GM18868 (cell line): ENCODE data around the gene DPP10.
"Not testable (repeated sequence)": the region's sequence is repeated elsewhere in the genome, so short reads cannot be mapped to it uniquely, and the experiment has no call there.

Source experiments
- ATAC-seq: cut with Tn5 transposase; IDR thresholded peaks from one replicate; pipeline ENCODE4 v1.9.1; 2021; ENCODE audit warnings: mild to moderate bottlenecking, moderate library complexity; ENCODE audit not compliant: unreplicated experiment

Gene DPP10

DNA sequence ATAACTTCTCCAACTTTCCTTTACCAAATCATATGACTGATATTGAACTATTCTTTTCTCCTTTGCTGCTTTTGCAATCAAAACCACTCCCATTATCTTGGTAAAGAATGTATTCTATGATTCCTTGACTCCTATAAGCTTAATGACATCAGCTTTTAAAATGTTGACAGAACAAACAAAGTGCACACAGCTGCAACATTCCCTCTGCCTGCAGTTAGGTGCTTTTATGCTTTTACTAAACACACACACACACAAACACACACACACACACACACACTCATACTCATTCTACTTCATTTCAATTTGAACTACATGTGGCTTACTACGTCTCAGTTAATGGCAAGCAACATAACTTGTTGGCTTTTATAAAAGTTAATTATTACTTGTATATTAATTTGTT is 946.6 kb downstream of the DPP10 start:
- no peak for ATAC-seq

GRCh38 chr2:115389898-115390565 is 947.6 kb downstream of the DPP10 start:
- no peak for ATAC-seq

DNA sequence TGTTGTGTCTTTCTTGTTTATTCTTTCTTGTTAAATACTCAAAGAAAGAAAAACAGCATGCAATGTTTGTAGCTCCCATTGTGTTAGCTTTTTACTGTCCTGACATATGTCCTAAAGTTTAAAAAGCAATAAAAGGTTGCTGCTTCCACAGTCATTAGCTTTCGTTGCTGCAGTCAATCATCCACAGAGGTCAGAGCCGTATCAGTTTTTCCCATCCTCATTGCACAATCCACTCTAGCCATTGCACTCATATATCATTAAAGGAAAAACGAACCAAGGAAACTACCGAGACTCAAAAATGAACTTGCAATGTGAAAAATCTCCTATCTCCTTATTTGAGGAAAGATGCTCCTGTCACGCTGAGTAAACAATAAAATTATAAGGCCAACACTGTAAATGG is 954.1 kb downstream of the DPP10 start:
- no peak for ATAC-seq

- no peak for ATAC-seq
These were observed 958.5 kb downstream of the DPP10 start for GRCh38 chr2:115400940-115401339.

DNA sequence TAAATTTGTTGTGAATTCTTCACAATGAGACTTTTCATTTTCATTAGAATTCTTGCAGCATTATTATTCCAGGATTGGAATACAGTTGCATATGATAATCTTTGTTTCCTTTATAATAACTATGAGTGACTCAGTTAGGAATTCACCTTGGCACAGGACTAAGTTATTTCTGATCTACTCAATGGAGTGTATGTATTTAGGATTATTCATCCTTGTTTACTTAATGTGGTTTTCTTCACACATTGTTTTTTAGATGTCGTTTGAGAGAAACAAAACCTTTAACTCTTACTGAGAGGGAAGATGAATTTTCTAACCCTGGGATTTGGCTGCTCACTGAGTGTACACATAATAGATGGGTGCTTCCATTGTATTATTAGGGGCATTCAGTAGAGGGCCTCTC is 970.1 kb downstream of the DPP10 start:
- no peak for ATAC-seq

GRCh38 chr2:115413791-115414190 is 971.4 kb downstream of the DPP10 start:
- ATAC-seq, result no peak

GRCh38 chr2:115414466-115414865 is 972.0 kb downstream of the DPP10 start:
- no peak for ATAC-seq

DNA sequence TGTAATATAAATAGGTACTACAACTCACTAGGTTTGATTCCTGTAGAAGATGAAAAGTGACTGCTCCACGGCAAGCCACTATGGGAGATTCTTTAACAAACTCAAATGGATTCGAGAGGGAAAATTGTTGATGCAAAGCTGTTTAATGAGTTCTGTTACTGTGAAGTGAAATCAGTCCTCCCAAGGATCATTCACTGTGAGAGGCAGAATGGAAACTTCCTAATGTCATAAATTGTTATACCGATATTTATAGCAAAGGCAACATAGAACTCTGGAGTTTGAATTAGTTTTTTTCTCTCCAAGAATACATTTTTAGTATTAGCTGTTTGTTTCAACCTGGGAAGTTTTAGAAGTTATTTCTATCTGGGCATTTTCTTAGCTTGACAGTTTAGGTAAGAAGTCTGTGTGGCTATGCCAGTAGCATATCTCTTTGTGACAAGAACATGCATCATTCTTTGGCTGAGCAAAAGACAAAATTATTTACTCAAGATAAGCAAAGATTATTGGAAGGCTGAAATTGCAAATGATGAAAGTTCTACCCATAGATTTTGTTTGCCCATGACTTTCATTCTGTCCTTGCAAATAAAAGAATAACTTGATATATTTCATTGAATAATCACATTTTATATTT is 979.7 kb downstream of the DPP10 start:
- ATAC-seq, result no peak

GRCh38 chr2:115427436-115427835 is 985.0 kb downstream of the DPP10 start:
- no peak for ATAC-seq

DNA sequence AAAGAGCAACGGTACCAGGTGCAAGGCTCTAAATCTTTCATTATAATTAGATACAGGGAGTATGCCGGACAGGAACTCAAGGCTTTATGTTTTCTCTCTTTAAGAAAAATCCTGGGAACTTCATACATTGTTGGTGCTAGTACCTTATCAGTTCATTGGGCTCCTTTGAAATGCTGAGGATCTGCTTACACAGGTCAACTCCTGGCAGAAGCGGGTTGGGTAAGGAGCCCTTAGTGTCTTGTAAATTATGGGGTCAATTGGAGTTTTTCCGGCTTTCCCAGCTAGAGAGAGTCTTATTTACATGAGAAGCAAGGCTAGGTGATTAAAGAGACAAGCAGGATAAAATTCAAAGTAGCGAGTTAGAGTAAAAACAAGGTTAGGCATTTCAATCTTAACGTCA is 998.3 kb downstream of the DPP10 start:
- not testable (repeated sequence) for ATAC-seq

GRCh38 chr2:115443539-115444185 is 1001.2 kb downstream of the DPP10 start:
- ATAC-seq, result no peak

- ATAC-seq, result peak; percentile 72
These were observed 1017.6 kb downstream of the DPP10 start for GRCh38 chr2:115460008-115460407.

DNA sequence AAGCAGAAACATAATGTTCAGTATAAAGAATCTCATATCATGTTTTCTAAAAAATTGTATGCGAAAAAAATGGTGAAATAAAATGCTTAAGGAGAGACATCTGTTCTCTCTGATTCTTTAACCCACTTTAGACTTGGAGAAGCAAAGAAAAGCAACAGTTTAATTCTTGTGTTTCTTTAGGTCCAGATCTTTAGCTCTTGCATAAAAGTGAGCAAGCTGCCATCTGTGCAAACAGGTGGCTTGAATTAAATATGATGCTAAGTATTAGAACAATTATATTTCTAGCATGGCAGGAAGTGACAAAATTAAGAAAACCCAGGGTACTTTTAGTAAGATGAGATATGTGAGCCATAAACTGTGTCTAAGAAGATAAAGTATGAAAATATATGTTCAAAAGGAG is 1038.3 kb downstream of the DPP10 start:
- no peak for ATAC-seq

- no peak for ATAC-seq
These were observed 1039.4 kb downstream of the DPP10 start for GRCh38 chr2:115481842-115482241.

- ATAC-seq, result no peak
These were observed 1041.2 kb downstream of the DPP10 start for GRCh38 chr2:115483666-115484065.

- no peak for ATAC-seq
These were observed 1042.0 kb downstream of the DPP10 start for GRCh38 chr2:115484486-115484885.

DNA sequence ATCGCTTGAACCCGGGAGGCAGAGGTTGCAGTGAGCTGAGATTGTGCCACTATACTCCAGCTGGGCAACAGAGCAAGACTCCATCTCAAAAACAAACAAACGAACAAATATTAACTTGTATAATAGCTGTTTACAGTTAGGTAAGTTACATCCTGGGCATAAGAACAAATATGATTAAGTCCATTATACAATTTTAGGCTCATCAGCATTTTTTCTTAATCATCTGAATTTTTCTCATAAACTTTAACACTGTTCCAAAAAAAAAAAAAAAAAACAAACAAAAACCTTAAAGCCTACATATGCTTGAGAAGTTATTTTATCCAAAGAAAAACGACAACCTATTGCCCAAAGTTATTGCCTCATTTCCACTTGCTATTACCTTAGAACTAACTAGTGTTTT is 1042.5 kb downstream of the DPP10 start:
- no peak for ATAC-seq

DNA sequence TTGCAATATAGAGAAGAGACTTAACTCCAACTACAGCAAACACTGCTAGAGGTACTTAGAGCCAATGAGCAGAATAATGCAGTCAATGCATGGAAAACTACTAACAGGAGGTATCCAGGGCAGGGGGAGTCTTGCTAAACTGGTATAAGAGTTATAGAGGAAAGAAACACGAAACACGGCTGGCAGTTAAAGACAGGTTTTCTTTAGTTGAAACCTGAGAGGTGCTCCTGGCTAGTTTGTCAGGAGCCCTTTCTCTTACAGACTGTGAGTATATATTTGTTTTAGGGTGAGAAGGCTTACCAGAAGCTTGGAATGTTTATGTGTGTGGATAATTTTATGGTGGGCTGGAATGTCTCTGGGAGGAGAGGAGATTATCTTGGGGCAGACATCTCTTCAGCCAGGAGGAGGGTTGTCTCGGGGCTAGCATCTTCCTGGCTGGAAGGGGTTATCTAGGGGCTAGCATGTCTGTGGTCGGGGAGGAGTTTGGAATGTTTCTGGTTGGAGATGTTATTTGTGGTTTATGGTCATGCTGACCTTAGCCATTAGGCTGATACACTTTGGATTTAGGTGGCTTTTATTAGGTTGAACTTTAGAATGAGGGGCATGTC is 1048.8 kb downstream of the DPP10 start:
- ATAC-seq, result no peak

GRCh38 chr2:115505331-115505730 is 1062.9 kb downstream of the DPP10 start:
- no peak for ATAC-seq

GRCh38 chr2:115520727-115521126 is 1078.3 kb downstream of the DPP10 start:
- no peak for ATAC-seq

GRCh38 chr2:115524452-115524851 is 1082.0 kb downstream of the DPP10 start:
- ATAC-seq, result no peak

DNA sequence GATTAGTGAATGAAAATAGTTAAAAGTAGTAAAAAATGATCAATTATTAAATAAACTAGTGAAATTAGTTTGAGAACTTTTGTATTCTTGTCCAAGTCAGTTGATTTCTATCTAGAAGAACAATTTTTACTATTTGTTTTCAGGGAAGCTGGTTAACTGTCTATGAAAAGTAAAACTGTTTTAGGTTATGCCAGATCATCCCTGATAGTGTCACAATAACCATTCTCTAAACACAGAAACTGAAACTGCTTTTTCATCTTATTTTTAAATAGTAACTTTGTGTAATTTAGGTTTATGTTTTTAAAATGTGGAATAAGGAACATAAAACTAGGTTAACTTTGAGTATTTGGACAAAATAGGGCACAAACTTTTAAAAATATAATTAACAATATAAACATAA is 1087.2 kb downstream of the DPP10 start:
- no peak for ATAC-seq
